Trophoblast cell (in vitro differentiated cells and primary cell): ENCODE results near the gene NR1H4.

Experiments used
- DNase-seq, 2 donors: peaks; one replicate each; pipeline ENCODE4 v3.0.0-alpha.2; 2016
- H2AFZ ChIP-seq: 2 replicates; pipeline ENCODE4 v1.6.1; 2013; ENCODE audit warnings: low read length, moderate library complexity, mild to moderate bottlenecking; ENCODE audit not compliant: insufficient read depth, poor library complexity
- H2AK5ac ChIP-seq: 2 replicates; pipeline ENCODE4 v1.6.1; 2013; ENCODE audit warnings: mild to moderate bottlenecking, low read length
- H2BK120ac ChIP-seq: 2 replicates; pipeline ENCODE4 v1.6.1; 2013; ENCODE audit warnings: low read length, mild to moderate bottlenecking, moderate library complexity; ENCODE audit not compliant: insufficient read depth, poor library complexity
- H2BK12ac ChIP-seq: 2 replicates; pipeline ENCODE4 v1.6.1; 2013; ENCODE audit warnings: mild to moderate bottlenecking, low read length, moderate library complexity
- H2BK5ac ChIP-seq: 2 replicates; pipeline ENCODE4 v1.6.1; 2013; ENCODE audit warnings: low read length, low read depth, moderate library complexity, mild to moderate bottlenecking; ENCODE audit not compliant: poor library complexity
- H3K14ac ChIP-seq: 2 replicates; pipeline ENCODE4 v1.6.1; 2013; ENCODE audit warnings: mild to moderate bottlenecking, low read length
- H3K18ac ChIP-seq: 2 replicates; pipeline ENCODE4 v1.6.1; 2013; ENCODE audit warnings: mild to moderate bottlenecking, low read length
- H3K23ac ChIP-seq: 2 replicates; pipeline ENCODE4 v1.6.1; 2013; ENCODE audit warnings: low read length
- H3K27ac ChIP-seq: 2 replicates; pipeline ENCODE4 v1.5.1; 2013; ENCODE audit warnings: low read depth, mild to moderate bottlenecking, inconsistent platforms, low read length, moderate library complexity
- H3K27me3 ChIP-seq: 2 replicates; pipeline ENCODE4 v1.6.1; 2013; ENCODE audit warnings: inconsistent platforms, mild to moderate bottlenecking, low read length, moderate library complexity; ENCODE audit not compliant: insufficient read depth
- H3K36me3 ChIP-seq, 2 experiments: 1 replicate in 1 of 2; 2 replicates in 1 of 2; pipeline ENCODE4 v1.6.1; 2013; ENCODE audit warnings: low read length in 2 of 2, mild to moderate bottlenecking in 2 of 2, moderate library complexity in 1 of 2; ENCODE audit not compliant: insufficient read depth in 2 of 2, control insufficient read depth in 1 of 2
- H3K4ac ChIP-seq: 2 replicates; pipeline ENCODE4 v1.6.1; 2013; ENCODE audit warnings: low read depth, mild to moderate bottlenecking, low read length, moderate library complexity
- H3K4me1 ChIP-seq, 2 experiments: 1 replicate in 1 of 2; 2 replicates in 1 of 2; pipeline ENCODE4 v1.6.1; 2013; ENCODE audit warnings: low read length in 2 of 2, mild to moderate bottlenecking in 2 of 2, moderate library complexity in 1 of 2; ENCODE audit not compliant: insufficient read depth in 2 of 2, control insufficient read depth in 1 of 2
- H3K4me2 ChIP-seq: 2 replicates; pipeline ENCODE4 v1.6.1; 2013; ENCODE audit warnings: inconsistent platforms, mild to moderate bottlenecking, low read length, moderate library complexity
- H3K4me3 ChIP-seq: 2 replicates; pipeline ENCODE4 v1.5.1; 2013; ENCODE audit warnings: mild to moderate bottlenecking, low read depth, low read length, inconsistent platforms
- H3K79me1 ChIP-seq: one replicate; pipeline ENCODE4 v1.6.1; 2013; ENCODE audit warnings: low read length
- H3K79me2 ChIP-seq: 2 replicates; pipeline ENCODE4 v1.6.1; 2013; ENCODE audit warnings: low read length, mild to moderate bottlenecking; ENCODE audit not compliant: control insufficient read depth, insufficient read depth, poor library complexity
- H3K9ac ChIP-seq: 2 replicates; pipeline ENCODE4 v1.6.1; 2013; ENCODE audit warnings: mild to moderate bottlenecking, low read length
- H3K9me3 ChIP-seq: 2 replicates; pipeline ENCODE4 v1.6.1; 2013; ENCODE audit warnings: low read depth, mild to moderate bottlenecking, control low read depth, inconsistent platforms, low read length; ENCODE audit not compliant: insufficient read depth
- H4K12ac ChIP-seq: 2 replicates; pipeline ENCODE4 v1.6.1; 2013; ENCODE audit warnings: low read depth, mild to moderate bottlenecking, low read length, moderate library complexity
- H4K8ac ChIP-seq: 2 replicates; pipeline ENCODE4 v1.6.1; 2013; ENCODE audit warnings: low read depth, mild to moderate bottlenecking, low read length, moderate library complexity
- H4K91ac ChIP-seq: one replicate; pipeline ENCODE4 v1.6.1; 2013; ENCODE audit warnings: low read depth, mild to moderate bottlenecking, low read length, moderate library complexity
- WGBS: extraction: QIAGEN DNeasy Blood & Tissue Kit; methylation state at CpG from one replicate; pipeline ENCODE4 v1.1.7; 2013; ENCODE audit warnings: missing lambda C conversion rate; ENCODE audit not compliant: insufficient read length, insufficient coverage; ENCODE audit errors: extremely low coverage; 5-methylcytosine and 5-hydroxymethylcytosine counted together

Gene NR1H4

GRCh38 chr12:100447381-100447780, 26.3 kb upstream of the NR1H4 start:
- H3K27ac ChIP-seq, result no peak overlapping the region
- no peaks in the 10 kb centered on the region for H3K9me3 ChIP-seq
- H3K4me1 ChIP-seq, result no peaks in the 10 kb centered on the region
- WGBS, result no CpG with 5 or more reads among the region's 3 CpGs
- H3K79me1 ChIP-seq, result no peaks in the 10 kb centered on the region
- no peak for DNase-seq
- no peak overlapping the region for H2BK120ac ChIP-seq
- no peak overlapping the region for H3K14ac ChIP-seq
- no peaks in the 10 kb centered on the region for H3K79me2 ChIP-seq
- no peak overlapping the region for H2BK5ac ChIP-seq
- H3K4ac ChIP-seq, result no peak overlapping the region
- H4K12ac ChIP-seq, result no peak overlapping the region
- H4K8ac ChIP-seq, result no peak overlapping the region
- no peak overlapping the region for H3K23ac ChIP-seq
- H3K4me3 ChIP-seq, result no peak overlapping the region
- H2AK5ac ChIP-seq, result no peak overlapping the region
- no peak overlapping the region for H4K91ac ChIP-seq
- H3K36me3 ChIP-seq, result no peaks in the 10 kb centered on the region
- H3K27me3 ChIP-seq, result no peaks in the 10 kb centered on the region
- H2BK12ac ChIP-seq, result no peak overlapping the region
- H3K4me2 ChIP-seq, result no peak overlapping the region
- no peak overlapping the region for H2AFZ ChIP-seq
- H3K9ac ChIP-seq, result no peak overlapping the region
- H3K18ac ChIP-seq, result no peak overlapping the region

GRCh38 chr12:100448656-100449055, 25.0 kb upstream of the NR1H4 start:
- Histone ChIP-seq H3K4me1 (no peaks in the 10 kb centered on the region), H3K27ac (no peak overlapping the region), H3K4me2 (no peak overlapping the region), H3K79me1 (no peaks in the 10 kb centered on the region), H3K4ac (no peak overlapping the region), H2BK12ac (no peak overlapping the region), H2BK5ac (no peak overlapping the region), H3K79me2 (no peaks in the 10 kb centered on the region), H3K4me3 (no peak overlapping the region), H3K18ac (no peak overlapping the region), H2AFZ (no peak overlapping the region), H3K27me3 (no peaks in the 10 kb centered on the region), H4K91ac (no peak overlapping the region), H3K23ac (no peak overlapping the region), H3K14ac (no peak overlapping the region), H4K8ac (no peak overlapping the region), H2BK120ac (no peak overlapping the region), H2AK5ac (no peak overlapping the region), H3K9me3 (no peaks in the 10 kb centered on the region), H3K9ac (no peak overlapping the region), H3K36me3 (no peaks in the 10 kb centered on the region), H4K12ac (no peak overlapping the region)
- no peak for DNase-seq
- no CpG with 5 or more reads among the region's 1 CpG for WGBS

- no peak overlapping the region for H4K91ac ChIP-seq
These were observed 22.9 kb upstream of the NR1H4 start for GRCh38 chr12:100450735-100451134.

GRCh38 chr12:100453951-100454350, 19.7 kb upstream of the NR1H4 start:
- Histone ChIP-seq H3K4ac (no peak overlapping the region), H3K36me3 (no peaks in the 10 kb centered on the region), H3K9ac (no peak overlapping the region), H3K18ac (no peak overlapping the region), H3K27me3 (no peaks in the 10 kb centered on the region), H2BK120ac (no peak overlapping the region), H3K4me1 (no peaks in the 10 kb centered on the region), H2BK5ac (no peak overlapping the region), H2AK5ac (no peak overlapping the region), H2BK12ac (no peak overlapping the region), H4K91ac (no peak overlapping the region), H3K79me1 (no peaks in the 10 kb centered on the region), H3K4me2 (no peak overlapping the region), H3K14ac (no peak overlapping the region), H3K9me3 (no peaks in the 10 kb centered on the region), H2AFZ (no peak overlapping the region), H4K12ac (no peak overlapping the region), H4K8ac (no peak overlapping the region), H3K79me2 (no peaks in the 10 kb centered on the region), H3K4me3 (no peak overlapping the region), H3K27ac (no peak overlapping the region), H3K23ac (no peak overlapping the region)
- no peak for DNase-seq
- no CpG with 5 or more reads among the region's 3 CpGs for WGBS

More at GRCh38 chr12:100450735-100451134, 22.9 kb upstream of the NR1H4 start:
- H3K18ac ChIP-seq, result no peak overlapping the region
- H4K8ac ChIP-seq, result no peak overlapping the region
- no peaks in the 10 kb centered on the region for H3K79me2 ChIP-seq
- H4K12ac ChIP-seq, result no peak overlapping the region
- no peak overlapping the region for H2BK5ac ChIP-seq
- no peak overlapping the region for H3K4me2 ChIP-seq
- H3K4ac ChIP-seq, result no peak overlapping the region
- DNase-seq, result no peak
- H3K27ac ChIP-seq, result no peak overlapping the region
- no peak overlapping the region for H2AFZ ChIP-seq
- no peak overlapping the region for H2BK12ac ChIP-seq
- no peak overlapping the region for H2BK120ac ChIP-seq
- H3K79me1 ChIP-seq, result no peaks in the 10 kb centered on the region
- no peaks in the 10 kb centered on the region for H3K27me3 ChIP-seq
- no peak overlapping the region for H3K4me3 ChIP-seq
- H2AK5ac ChIP-seq, result no peak overlapping the region
- no peak overlapping the region for H3K23ac ChIP-seq
- no peaks in the 10 kb centered on the region for H3K4me1 ChIP-seq
- H3K9me3 ChIP-seq, result no peaks in the 10 kb centered on the region
- no peak overlapping the region for H3K14ac ChIP-seq
- no CpG with 5 or more reads among the region's 3 CpGs for WGBS
- no peak overlapping the region for H3K9ac ChIP-seq
- H3K36me3 ChIP-seq, result no peaks in the 10 kb centered on the region
